Left lung (tissue), 10 donors: Measurements from ENCODE around the gene NCK2. TPM values are rescaled to one million over a fixed set of nuclear protein-coding genes. Genes with fewer than 3 reads are reported as not detected.
"Not testable (repeated sequence)": the region's sequence is repeated elsewhere in the genome, so short reads cannot be mapped to it uniquely, and the experiment has no call there.

Experiments used
- ATAC-seq: fragments of 200-7000 bp; cut with Tn5 transposase; one replicate; pipeline ENCODE4 v1.9.1; 2020; ENCODE audit warnings: moderate library complexity
- DNase-seq, 4 donors: peaks; one replicate each; pipeline ENCODE4 v3.0.0-alpha.2; 2013 to 2020
- H3K27ac ChIP-seq, 2 donors: fragments of 200-600 bp; sonication (generic) in 1 of 2; one replicate each; pipeline versions ENCODE4 v1.5.0 to v1.8.0; 2020 to 2021
- H3K27me3 ChIP-seq, 2 donors: fragments of 200-600 bp; sonication (generic) in 1 of 2; one replicate each; pipeline versions ENCODE4 v1.5.0 to v1.8.0; 2020 to 2021
- H3K36me3 ChIP-seq, 2 donors: fragments of 200-600 bp; sonication (generic) in 1 of 2; one replicate each; pipeline versions ENCODE4 v1.5.0 to v1.8.0; 2020 to 2021
- H3K4me1 ChIP-seq, 2 donors: fragments of 200-600 bp; one replicate each; pipeline ENCODE4 v1.8.0; 2021
- H3K4me3 ChIP-seq, 2 donors: fragments of 200-600 bp; sonication (generic) in 1 of 2; one replicate each; pipeline versions ENCODE4 v1.5.0 to v1.8.0; 2020 to 2021; ENCODE audit warnings: mild to moderate bottlenecking in 1 of 2
- H3K9me3 ChIP-seq, 2 donors: fragments of 200-600 bp; sonication (generic) in 1 of 2; one replicate each; pipeline versions ENCODE4 v1.5.0 to v1.8.0; 2020 to 2021
- CTCF ChIP-seq, 2 donors: fragments of 200-600 bp; sonication (generic) in 1 of 2; IDR thresholded peaks; one replicate each; pipeline versions ENCODE4 v1.5.0 to v1.8.0; 2021; ENCODE audit warnings: antibody characterized with exemption in 2 of 2
- intact Hi-C, 2 donors: fragments of 100-400 bp; cut with DNase I; formaldehyde crosslinking; loops; one replicate each; pipeline versions ENCODE4 v1.11.2 to v1.14.2; 2022
- polyA plus RNA-seq, 6 donors: library from polyadenylated mRNA; unstranded; fragments of 120-200 nt; gene quantifications; one replicate each; pipeline ENCODE4 v1.2.1, GENCODE V29; 2013; ENCODE audit not compliant: insufficient read length in 6 of 6
- total RNA-seq, 2 donors: library from RNA; stranded (reverse); fragmentation: NEBNext Ultra II Directional; extraction: Animal tissue kit (Norgen Biotek cat#: 25700); gene quantifications; one replicate each; pipeline ENCODE4 v1.2.1, GENCODE V29; 2021
- donor health status: DM: no; HTN: yes; CAD: no.
- donor health status: DM: no; HTN: no; CAD: no.

NCK2 gene
- total and polyA plus RNA-seq, 8 donors: 37.6 to 88.5 (median 71.7) TPM

GRCh38 chr2:105896765-105897163, 152.1 kb downstream of the NCK2 start:
- H3K4me3 ChIP-seq: no peak overlapping the region
- no peak overlapping the region for H3K27ac ChIP-seq
- TF ChIP-seq CTCF (IDR thresholded peaks at IDR 0.05): no peak
- peaks cover 0 to 30% of the 10 kb centered on the region in 2 donors for H3K36me3 ChIP-seq
- H3K4me1 ChIP-seq: no peaks in the 10 kb centered on the region
- no peaks in the 10 kb centered on the region for H3K27me3 ChIP-seq
- DNase-seq (no peak), ATAC-seq (no peak)
- intact Hi-C loops: no loop called here
- peaks cover 0 to 17% of the 10 kb centered on the region in 2 donors for H3K9me3 ChIP-seq

GRCh38 chr2:105897694-105898093, 153.0 kb downstream of the NCK2 start:
- H3K27me3 ChIP-seq, H3K4me3 ChIP-seq, intact Hi-C loops, H3K4me1 ChIP-seq, DNase-seq, ATAC-seq, H3K27ac ChIP-seq: not testable (repeated sequence)
- Histone ChIP-seq H3K36me3 (peaks cover 0 to 29% of the 10 kb centered on the region in 2 donors), H3K9me3 (peaks cover 0 to 17% of the 10 kb centered on the region in 2 donors)

GRCh38 chr2:105903051-105903674, 158.5 kb downstream of the NCK2 start:
- Histone ChIP-seq H3K4me1 (no peaks in the 10 kb centered on the region), H3K27ac (no peak overlapping the region), H3K36me3 (no peaks in the 10 kb centered on the region), H3K4me3 (no peak overlapping the region), H3K9me3 (peaks cover 0 to 12% of the 10 kb centered on the region in 2 donors), H3K27me3 (no peaks in the 10 kb centered on the region)
- ATAC-seq (no peak), DNase-seq (no peak)
- no peak for TF ChIP-seq CTCF (IDR thresholded peaks at IDR 0.05)
- intact Hi-C loops: no loop called here

GRCh38 chr2:105904938-105905337, 160.2 kb downstream of the NCK2 start:
- ATAC-seq (no peak), DNase-seq (no peak)
- no peak overlapping the region for H3K4me3 ChIP-seq
- H3K9me3 ChIP-seq: no peaks in the 10 kb centered on the region
- no peak overlapping the region for H3K27ac ChIP-seq
- no peaks in the 10 kb centered on the region for H3K27me3 ChIP-seq
- intact Hi-C loops: no loop called here
- no peak for TF ChIP-seq CTCF (IDR thresholded peaks at IDR 0.05)
- no peaks in the 10 kb centered on the region for H3K36me3 ChIP-seq
- H3K4me1 ChIP-seq: no peaks in the 10 kb centered on the region

- no peak for TF ChIP-seq CTCF (IDR thresholded peaks at IDR 0.05)
- intact Hi-C loops: no loop called here
- H3K36me3 ChIP-seq: no peaks in the 10 kb centered on the region
- H3K27ac ChIP-seq: no peak overlapping the region
- no peaks in the 10 kb centered on the region for H3K27me3 ChIP-seq
- no peak overlapping the region for H3K4me3 ChIP-seq
- ATAC-seq (no peak), DNase-seq (no peak)
- no peaks in the 10 kb centered on the region for H3K9me3 ChIP-seq
- no peaks in the 10 kb centered on the region for H3K4me1 ChIP-seq
Observed at GRCh38 chr2:105906481-105906880, 161.8 kb downstream of the NCK2 start.

- no peak for TF ChIP-seq CTCF (IDR thresholded peaks at IDR 0.05)
- Histone ChIP-seq H3K4me3 (no peak overlapping the region), H3K9me3 (no peaks in the 10 kb centered on the region), H3K27ac (no peak overlapping the region), H3K36me3 (no peaks in the 10 kb centered on the region), H3K27me3 (no peaks in the 10 kb centered on the region), H3K4me1 (no peaks in the 10 kb centered on the region)
- DNase-seq: peak in 2 of 4 donors; percentile 36 to 48
- intact Hi-C loops: no loop called here
- no peak for ATAC-seq
Observed at GRCh38 chr2:105907184-105907583, 162.5 kb downstream of the NCK2 start.
